SK-N-MC (cell line): Measurements from ENCODE around the gene GPC2.
A peak's percentile ranks its signal among the peaks of the same experiment; 100 is the strongest.
"Not testable (repeated sequence)": the region's sequence is repeated elsewhere in the genome, so short reads cannot be mapped to it uniquely, and the experiment has no call there.

ENCODE experiments used
- DNase-seq: peaks from one replicate; pipeline ENCODE4 v3.0.0-alpha.2; 2011; ENCODE audit warnings: low read depth, low spot score
- H3K27ac ChIP-seq: fragments of 200-600 bp; sonication (generic); 2 replicates; pipeline ENCODE4 v1.5.1; 2016; ENCODE audit warnings: mixed run types
- H3K36me3 ChIP-seq: fragments of 200-600 bp; sonication (generic); 2 replicates; pipeline ENCODE4 v1.6.1; 2017; ENCODE audit warnings: antibody characterized with exemption, low read length, mixed read lengths; ENCODE audit not compliant: insufficient read depth
- H3K4me3 ChIP-seq: fragments of 200-600 bp; sonication (generic); 2 replicates; pipeline ENCODE4 v1.5.1; 2016
- H3K9ac ChIP-seq: fragments of 200-600 bp; sonication (generic); 2 replicates; pipeline ENCODE4 v1.8.0; 2017; ENCODE audit warnings: mixed run types, mixed read lengths; ENCODE audit not compliant: insufficient read length
- H3K9me3 ChIP-seq: fragments of 200-600 bp; sonication (generic); 2 replicates; pipeline ENCODE4 v1.6.1; 2017; ENCODE audit warnings: low read depth, mild to moderate bottlenecking, antibody characterized with exemption, low read length, moderate library complexity, mixed read lengths
- EZH2 ChIP-seq: fragments of 200-600 bp; sonication (generic); IDR thresholded peaks from one replicate; pipeline ENCODE4 v1.6.1; 2017; ENCODE audit warnings: antibody characterized with exemption
- FOXP2 ChIP-seq: optimal IDR thresholded peaks from 2 replicates; pipeline ENCODE3; 2011; ENCODE audit warnings: mild to moderate bottlenecking, moderate library complexity; ENCODE audit not compliant: insufficient read depth; ENCODE audit errors: extremely low read length, control extremely low read depth
- POLR2AphosphoS5 ChIP-seq: IDR thresholded peaks from 2 replicates; pipeline ENCODE4 v1.6.1; 2012; ENCODE audit warnings: mild to moderate bottlenecking, low read depth, low read length, borderline replicate concordance

Gene GPC2

GRCh38 chr7:100132697-100133151 is 44.5 kb downstream of the GPC2 start:
- no peak for DNase-seq
- Histone ChIP-seq H3K9me3 (no peaks in the 10 kb centered on the region), H3K4me3 (no peak overlapping the region), H3K9ac (no peak overlapping the region), H3K36me3 (no peaks in the 10 kb centered on the region), H3K27ac (no peak overlapping the region)
- TF ChIP-seq POLR2AphosphoS5: no peak

- no peak overlapping the region for H3K4me3 ChIP-seq
- H3K27ac ChIP-seq: no peak overlapping the region
- TF ChIP-seq POLR2AphosphoS5 (no peak), FOXP2 (no peak), EZH2 (no peak)
- H3K9ac ChIP-seq: no peak overlapping the region
- H3K36me3 ChIP-seq: no peaks in the 10 kb centered on the region
- DNase-seq: no peak
- H3K9me3 ChIP-seq: no peaks in the 10 kb centered on the region
Measured at GRCh38 chr7:100132126-100132525, 45.1 kb downstream of the GPC2 start.

GRCh38 chr7:100130608-100131453 is 46.4 kb downstream of the GPC2 start:
- peak overlapping the region; percentile 70 for H3K4me3 ChIP-seq

GRCh38 chr7:100130220-100130607 is 47.0 kb downstream of the GPC2 start:
- not testable (repeated sequence) for H3K9me3 ChIP-seq, H3K4me3 ChIP-seq, H3K27ac ChIP-seq, H3K36me3 ChIP-seq, DNase-seq, H3K9ac ChIP-seq

More at GRCh38 chr7:100130608-100131453, 46.4 kb downstream of the GPC2 start:
- no peak overlapping the region for H3K27ac ChIP-seq
- DNase-seq: no peak
- H3K36me3 ChIP-seq: no peaks in the 10 kb centered on the region
- TF ChIP-seq POLR2AphosphoS5 (no peak), FOXP2 (no peak), EZH2 (no peak)
- H3K9ac ChIP-seq: peak overlapping the region; percentile 35
- H3K9me3 ChIP-seq: no peaks in the 10 kb centered on the region

- no peak for TF ChIP-seq FOXP2
- no peaks in the 10 kb centered on the region for H3K36me3 ChIP-seq
- H3K4me3 ChIP-seq: no peak overlapping the region; the same call in 1 of the 2 replicates
- H3K27ac ChIP-seq: no peak overlapping the region
- no peak for DNase-seq
- H3K9ac ChIP-seq: no peak overlapping the region
- H3K9me3 ChIP-seq: no peaks in the 10 kb centered on the region
Measured at GRCh38 chr7:100128637-100128963, 48.6 kb downstream of the GPC2 start.

GRCh38 chr7:100127866-100128636 is 49.1 kb downstream of the GPC2 start:
- Histone ChIP-seq H3K36me3 (no peaks in the 10 kb centered on the region), H3K9ac (peak overlapping the region; percentile 90)

GRCh38 chr7:100126931-100127865 is 50.0 kb downstream of the GPC2 start, which contains the start of gene MBLAC1:
Gene MBLAC1, plus strand, starts transcription at chr7:100126967. Its CDS starts 429 bp downstream, at chr7:100127396.
- H3K36me3 ChIP-seq: no peaks in the 10 kb centered on the region
- DNase-seq: peak; percentile 76
- peak within 1 kb of the TSS; percentile 90 for H3K9ac ChIP-seq
- TF ChIP-seq EZH2: no peak
- peak; percentile 96 for TF ChIP-seq POLR2AphosphoS5
- H3K9me3 ChIP-seq: no peaks in the 10 kb centered on the region
- H3K4me3 ChIP-seq: peak within 1 kb of the TSS; percentile 89
- H3K27ac ChIP-seq: peak within 1 kb of the TSS; percentile 98

More at GRCh38 chr7:100127866-100128636, 49.1 kb downstream of the GPC2 start:
- Histone ChIP-seq H3K9me3 (no peaks in the 10 kb centered on the region), H3K4me3 (peak overlapping the region; percentile 89), H3K27ac (no peak overlapping the region)
- DNase-seq: no peak
- no peak; the same call in none of the 2 replicates for TF ChIP-seq POLR2AphosphoS5
- TF ChIP-seq FOXP2: no peak
- TF ChIP-seq EZH2: no peak

- Histone ChIP-seq H3K9me3 (no peaks in the 10 kb centered on the region), H3K9ac (peak overlapping the region; percentile 90), H3K27ac (peak overlapping the region; percentile 98), H3K4me3 (peak overlapping the region; percentile 89), H3K36me3 (no peaks in the 10 kb centered on the region)
- no peak for DNase-seq
- TF ChIP-seq FOXP2 (no peak), POLR2AphosphoS5 (no peak), EZH2 (no peak)
Measured at GRCh38 chr7:100126239-100126930, 50.8 kb downstream of the GPC2 start.
